ENCODE results near the gene ATP1A2.

DNA sequence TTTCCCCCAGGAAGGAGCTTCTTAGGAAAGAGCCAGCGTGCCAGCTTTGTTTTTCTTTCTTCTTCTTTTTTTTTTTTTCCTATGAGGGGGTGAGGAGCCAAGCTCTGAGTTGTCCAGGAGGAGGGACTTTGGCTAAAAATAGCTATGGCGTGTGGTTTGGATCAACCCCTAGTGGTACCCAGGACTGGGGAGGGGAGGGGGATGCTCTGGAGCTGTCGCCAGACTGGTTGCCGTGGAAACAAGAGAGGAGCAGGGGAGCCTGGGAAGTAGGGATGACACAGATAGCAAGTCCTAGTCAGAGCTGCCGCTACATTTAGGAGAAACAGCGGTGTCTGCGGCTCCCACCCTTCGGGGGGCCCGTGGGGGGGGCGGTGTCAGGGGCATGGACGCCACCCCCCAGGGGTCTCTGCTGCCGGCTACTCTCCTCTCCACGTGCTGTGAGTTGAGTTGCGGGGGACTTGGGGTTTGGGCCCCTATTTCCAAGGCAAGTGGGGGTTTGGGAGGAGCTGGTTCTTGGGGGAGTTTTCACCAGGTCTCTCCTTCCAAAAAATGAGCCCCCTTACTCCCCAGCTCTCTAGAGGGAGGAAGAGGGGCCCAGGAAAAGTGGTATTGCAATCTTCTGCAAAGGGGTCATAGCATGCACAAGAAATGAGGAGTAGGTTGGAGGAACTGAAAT is 34.2 kb upstream of the ATP1A2 start, which contains the start of gene KCNJ9:
- TF ChIP-seq, protein P1, sequence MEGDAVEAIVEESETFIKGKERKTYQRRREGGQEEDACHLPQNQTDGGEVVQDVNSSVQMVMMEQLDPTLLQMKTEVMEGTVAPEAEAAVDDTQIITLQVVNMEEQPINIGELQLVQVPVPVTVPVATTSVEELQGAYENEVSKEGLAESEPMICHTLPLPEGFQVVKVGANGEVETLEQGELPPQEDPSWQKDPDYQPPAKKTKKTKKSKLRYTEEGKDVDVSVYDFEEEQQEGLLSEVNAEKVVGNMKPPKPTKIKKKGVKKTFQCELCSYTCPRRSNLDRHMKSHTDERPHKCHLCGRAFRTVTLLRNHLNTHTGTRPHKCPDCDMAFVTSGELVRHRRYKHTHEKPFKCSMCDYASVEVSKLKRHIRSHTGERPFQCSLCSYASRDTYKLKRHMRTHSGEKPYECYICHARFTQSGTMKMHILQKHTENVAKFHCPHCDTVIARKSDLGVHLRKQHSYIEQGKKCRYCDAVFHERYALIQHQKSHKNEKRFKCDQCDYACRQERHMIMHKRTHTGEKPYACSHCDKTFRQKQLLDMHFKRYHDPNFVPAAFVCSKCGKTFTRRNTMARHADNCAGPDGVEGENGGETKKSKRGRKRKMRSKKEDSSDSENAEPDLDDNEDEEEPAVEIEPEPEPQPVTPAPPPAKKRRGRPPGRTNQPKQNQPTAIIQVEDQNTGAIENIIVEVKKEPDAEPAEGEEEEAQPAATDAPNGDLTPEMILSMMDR (IDR thresholded peaks at IDR 0.05; ENCODE audit: insufficient read depth, low read length, poor library complexity, severe bottlenecking), result no peak
- no peak for TF ChIP-seq EZH2phosphoT487 (conservative IDR thresholded peaks at IDR 0.05; ENCODE audit: low read length)

All from SU-DHL-6 (cell line).